OCI-LY3 (cell line): ENCODE data around the gene KLHL2.
"Not testable (repeated sequence)": the region's sequence is repeated elsewhere in the genome, so short reads cannot be mapped to it uniquely, and the experiment has no call there.

ENCODE experiments used
- H2AFZ ChIP-seq: fragments of 200-600, 300-600 bp; shearing (Covaris generic); 2 replicates; pipeline ENCODE4 v1.6.0; 2014; ENCODE audit warnings: antibody characterized with exemption, low read depth, low read length
- H3K27ac ChIP-seq: fragments of 200-600, 300-600 bp; sonication (generic); 2 replicates; pipeline ENCODE4 v1.5.1; 2014; ENCODE audit warnings: mild to moderate bottlenecking, low read length, moderate library complexity, mixed read lengths
- H3K27me3 ChIP-seq: fragments of 200-600, 300-600 bp; sonication (generic); 2 replicates; pipeline ENCODE4 v1.6.1; 2014; ENCODE audit warnings: low read depth, low read length, mixed read lengths
- H3K36me3 ChIP-seq: fragments of 200-600, 300-600 bp; sonication (generic); replicated peaks from 2 replicates; pipeline ENCODE3; 2014; ENCODE audit warnings: low read depth, low read length, mixed read lengths
- H3K4me1 ChIP-seq: fragments of 300-600, 200-600 bp; sonication (generic); 2 replicates; pipeline ENCODE4 v1.6.1; 2014; ENCODE audit warnings: low read length, mixed read lengths
- H3K4me2 ChIP-seq: fragments of 200-600, 300-600 bp; sonication (generic); 2 replicates; pipeline ENCODE4 v1.6.1; 2014; ENCODE audit warnings: low read length, mixed read lengths
- H3K4me3 ChIP-seq: fragments of 300-600, 200-600 bp; sonication (generic); 2 replicates; pipeline ENCODE4 v1.5.1; 2014; ENCODE audit warnings: antibody characterized with exemption, mild to moderate bottlenecking, low read length, moderate library complexity
- H3K79me2 ChIP-seq: fragments of 300-600, 200-600 bp; shearing (Covaris generic); 2 replicates; pipeline ENCODE4 v1.6.1; 2014; ENCODE audit warnings: mild to moderate bottlenecking, low read length, mixed read lengths
- H3K9ac ChIP-seq: fragments of 300-600, 200-600 bp; shearing (Covaris generic); 2 replicates; pipeline ENCODE4 v1.6.0; 2014; ENCODE audit warnings: mild to moderate bottlenecking, low read length, moderate library complexity
- H3K9me3 ChIP-seq: fragments of 200-600, 300-600 bp; shearing (Covaris generic); 2 replicates; pipeline ENCODE4 v1.6.1; 2014; ENCODE audit warnings: low read length, mixed read lengths; ENCODE audit not compliant: insufficient read depth
- H4K20me1 ChIP-seq: fragments of 200-600, 300-600 bp; sonication (generic); 2 replicates; pipeline ENCODE4 v1.6.1; 2016; ENCODE audit warnings: low read length, mixed read lengths; ENCODE audit not compliant: insufficient read depth
- CTCF ChIP-seq: fragments of 200-600, 300-600 bp; sonication (generic); IDR thresholded peaks from 2 replicates; pipeline ENCODE4 v1.5.1; 2014; ENCODE audit warnings: antibody characterized with exemption, low read length, low read depth
- EZH2phosphoT487 ChIP-seq: fragments of 200-600 bp; shearing (Covaris generic); IDR thresholded peaks from 2 replicates; pipeline ENCODE4 v1.6.1; 2018; ENCODE audit warnings: antibody characterized with exemption, mixed run types, low read depth

KLHL2 gene

GRCh38 chr4:165229490-165230200 lies 22.3 kb downstream of the KLHL2 start:
- not testable (repeated sequence) for H4K20me1 ChIP-seq, H3K4me1 ChIP-seq, H3K9me3 ChIP-seq, H3K36me3 ChIP-seq, H2AFZ ChIP-seq, H3K27ac ChIP-seq, H3K79me2 ChIP-seq, H3K4me3 ChIP-seq, H3K4me2 ChIP-seq, H3K9ac ChIP-seq, H3K27me3 ChIP-seq

- H3K27me3 ChIP-seq, H3K4me3 ChIP-seq, H2AFZ ChIP-seq, H3K9me3 ChIP-seq, H3K9ac ChIP-seq, H4K20me1 ChIP-seq, H3K4me1 ChIP-seq, H3K36me3 ChIP-seq, H3K79me2 ChIP-seq: not testable (repeated sequence)
- Histone ChIP-seq H3K4me2 (peak overlapping the region; percentile 28), H3K27ac (0 out of 2 replicates have a peak overlapping the region, but pooled peaks have one; percentile 3)
Measured at GRCh38 chr4:165232623-165233433, 25.5 kb downstream of the KLHL2 start.

- Histone ChIP-seq H3K9me3 (no peaks in the 10 kb centered on the region), H3K27me3 (no peaks in the 10 kb centered on the region), H3K27ac (no peak overlapping the region), H3K36me3 (no peaks in the 10 kb centered on the region), H3K4me3 (no peak overlapping the region), H2AFZ (no peak overlapping the region), H3K4me1 (peaks cover 9% of the 10 kb centered on the region), H4K20me1 (no peaks in the 10 kb centered on the region), H3K9ac (no peak overlapping the region), H3K4me2 (no peak overlapping the region), H3K79me2 (no peaks in the 10 kb centered on the region)
- TF ChIP-seq EZH2phosphoT487 (no peak), CTCF (no peak)
Measured at GRCh38 chr4:165234766-165235165, 27.4 kb downstream of the KLHL2 start.

GRCh38 chr4:165236852-165237251 lies 29.5 kb downstream of the KLHL2 start:
- H3K9me3 ChIP-seq, H3K36me3 ChIP-seq, H3K79me2 ChIP-seq, H3K4me1 ChIP-seq, H3K9ac ChIP-seq, H3K4me3 ChIP-seq, H3K27ac ChIP-seq, H3K27me3 ChIP-seq, H4K20me1 ChIP-seq, H3K4me2 ChIP-seq, H2AFZ ChIP-seq: not testable (repeated sequence)

- H3K36me3 ChIP-seq, H3K27ac ChIP-seq, H3K27me3 ChIP-seq, H3K4me1 ChIP-seq, H3K9me3 ChIP-seq, H3K79me2 ChIP-seq, H4K20me1 ChIP-seq, H3K9ac ChIP-seq, H3K4me3 ChIP-seq, H3K4me2 ChIP-seq, H2AFZ ChIP-seq: not testable (repeated sequence)
Measured at GRCh38 chr4:165238041-165238640, 30.8 kb downstream of the KLHL2 start.

- not testable (repeated sequence) for H4K20me1 ChIP-seq, H3K4me2 ChIP-seq, H3K9ac ChIP-seq, H3K4me3 ChIP-seq, H3K36me3 ChIP-seq, H2AFZ ChIP-seq, H3K4me1 ChIP-seq, H3K27ac ChIP-seq, H3K79me2 ChIP-seq, H3K9me3 ChIP-seq, H3K27me3 ChIP-seq
Measured at GRCh38 chr4:165240761-165241160, 33.4 kb downstream of the KLHL2 start.

- not testable (repeated sequence) for H3K9ac ChIP-seq, H4K20me1 ChIP-seq, H3K27ac ChIP-seq, H3K36me3 ChIP-seq, H3K4me3 ChIP-seq, H3K27me3 ChIP-seq, H3K4me2 ChIP-seq, H3K4me1 ChIP-seq, H2AFZ ChIP-seq, H3K9me3 ChIP-seq, H3K79me2 ChIP-seq
Measured at GRCh38 chr4:165244148-165244547, 36.8 kb downstream of the KLHL2 start.

GRCh38 chr4:165244587-165245186 lies 37.3 kb downstream of the KLHL2 start:
- H3K36me3 ChIP-seq = not testable (repeated sequence)

More at GRCh38 chr4:165244587-165245186, 37.3 kb downstream of the KLHL2 start:
- H3K79me2 ChIP-seq, H3K4me1 ChIP-seq, H4K20me1 ChIP-seq, H3K4me3 ChIP-seq, H3K27me3 ChIP-seq, H3K9me3 ChIP-seq, H2AFZ ChIP-seq, H3K4me2 ChIP-seq, H3K9ac ChIP-seq, H3K27ac ChIP-seq: not testable (repeated sequence)
